Measurements from ENCODE around the gene HSPB7. TPM values are rescaled to one million over a fixed set of nuclear protein-coding genes. Genes with fewer than 3 reads are reported as not detected.

Gene HSPB7
- polyA plus RNA-seq, 3 donors: not detected

GRCh38 chr1:16055613-16056520 is 38.0 kb upstream of the HSPB7 start:
- 54% methylated on average over 10 of the region's 18 CpGs for WGBS (ENCODE audit: insufficient coverage)
- DNase-seq: peak; percentile 56 to 69 (median 61)
- Histone ChIP-seq H3K9ac (ENCODE audit: insufficient read depth, low read length, poor library complexity, severe bottlenecking) (no peak overlapping the region), H2AFZ (ENCODE audit: insufficient read depth, low read depth, low read length, poor library complexity, severe bottlenecking) (no peak overlapping the region), H3K79me2 (ENCODE audit: insufficient read depth, low read length) (no peaks in the 10 kb centered on the region), H3K4me1 (ENCODE audit: control insufficient read depth in 1 of 2, insufficient read depth in 2 of 2, low read length in 2 of 2) (peaks cover 0 to 3% of the 10 kb centered on the region in 2 donors), H4K20me1 (ENCODE audit: insufficient read depth, low read length) (no peaks in the 10 kb centered on the region), H3K4me3 (replicated peaks in 1 of 3; ENCODE audit: low read depth in 2 of 3, low read length in 3 of 3) (no peak overlapping the region), H3K27me3 (ENCODE audit: control insufficient read depth in 2 of 2, insufficient read depth in 2 of 2, low read length in 2 of 2) (no peaks in the 10 kb centered on the region), H3K9me3 (replicated peaks in 1 of 2; ENCODE audit: control insufficient read depth in 1 of 2, insufficient read depth in 1 of 2, low read length in 2 of 2) (no peaks in the 10 kb centered on the region), H3K27ac (ENCODE audit: low read depth in 1 of 2, low read length in 2 of 2) (no peak overlapping the region), H3K4me2 (replicated peaks; ENCODE audit: extremely low read depth, low read length, poor library complexity, severe bottlenecking) (no peak overlapping the region), H3K36me3 (replicated peaks in 1 of 2; ENCODE audit: control insufficient read depth in 1 of 2, insufficient read depth in 2 of 2, low read length in 2 of 2) (no peaks in the 10 kb centered on the region)
- H3K27me3 Mint-ChIP-seq (ENCODE audit: low read depth in 3 of 3): peaks cover 2 to 10% (median 5%) of the 10 kb centered on the region in 3 donors
- no peaks in the 10 kb centered on the region for H3K36me3 Mint-ChIP-seq
- H3K27ac Mint-ChIP-seq: no peak overlapping the region
- intact Hi-C loops (cut with micrococcal nuclease): loop anchor here (2.0 to 10.0 kb wide), 4 partner anchors 21 to 261 kb away; no protein-coding TSS in a partner anchor
- peaks cover 0 to 2% (median 0%) of the 10 kb centered on the region in 7 donors for H3K9me3 Mint-ChIP-seq
- H3K4me3 Mint-ChIP-seq: no peak overlapping the region
- peaks cover 4% of the 10 kb centered on the region for H3K4me1 Mint-ChIP-seq
- TF ChIP-seq CTCF (IDR thresholded peaks at IDR 0.05): peak; percentile 98

- H3K9ac ChIP-seq (ENCODE audit: insufficient read depth, low read length, poor library complexity, severe bottlenecking): no peak overlapping the region
- H3K4me2 ChIP-seq (replicated peaks; ENCODE audit: extremely low read depth, low read length, poor library complexity, severe bottlenecking): no peak overlapping the region
- H3K27ac ChIP-seq (ENCODE audit: low read depth in 1 of 2, low read length in 2 of 2): no peak overlapping the region
- no peaks in the 10 kb centered on the region for H4K20me1 ChIP-seq (ENCODE audit: insufficient read depth, low read length)
- H3K4me3 ChIP-seq (replicated peaks in 1 of 3; ENCODE audit: low read depth in 2 of 3, low read length in 3 of 3): no peak overlapping the region
- TF ChIP-seq CTCF (IDR thresholded peaks at IDR 0.05): no peak
- H3K4me1 ChIP-seq (ENCODE audit: control insufficient read depth in 1 of 2, insufficient read depth in 2 of 2, low read length in 2 of 2): peaks cover 0 to 3% of the 10 kb centered on the region in 2 donors
- no peaks in the 10 kb centered on the region for H3K9me3 ChIP-seq (replicated peaks in 1 of 2; ENCODE audit: control insufficient read depth in 1 of 2, insufficient read depth in 1 of 2, low read length in 2 of 2)
- intact Hi-C loops (cut with micrococcal nuclease): loop anchor here in 1 of 2 donors (2.0 to 10.0 kb wide), 2 partner anchors 42 to 260 kb away; no protein-coding TSS in a partner anchor
- H3K27me3 ChIP-seq (ENCODE audit: control insufficient read depth in 2 of 2, insufficient read depth in 2 of 2, low read length in 2 of 2): no peaks in the 10 kb centered on the region
- DNase-seq: no peak
- H2AFZ ChIP-seq (ENCODE audit: insufficient read depth, low read depth, low read length, poor library complexity, severe bottlenecking): no peak overlapping the region
- peaks cover 0 to 11% (median 3%) of the 10 kb centered on the region in 3 donors for H3K27me3 Mint-ChIP-seq (ENCODE audit: low read depth in 3 of 3)
- no peaks in the 10 kb centered on the region for H3K36me3 ChIP-seq (replicated peaks in 1 of 2; ENCODE audit: control insufficient read depth in 1 of 2, insufficient read depth in 2 of 2, low read length in 2 of 2)
- H3K27ac Mint-ChIP-seq: no peak overlapping the region
- no peaks in the 10 kb centered on the region for H3K79me2 ChIP-seq (ENCODE audit: insufficient read depth, low read length)
- no peak overlapping the region for H3K4me3 Mint-ChIP-seq
- H3K9me3 Mint-ChIP-seq: peaks cover 0 to 2% (median 0%) of the 10 kb centered on the region in 7 donors
- H3K36me3 Mint-ChIP-seq: no peaks in the 10 kb centered on the region
- WGBS (ENCODE audit: insufficient coverage): 93% methylated on average over 2 of the region's 7 CpGs
- H3K4me1 Mint-ChIP-seq: peaks cover 4% of the 10 kb centered on the region
Observed at GRCh38 chr1:16054598-16055540, 37.0 kb upstream of the HSPB7 start.
